ENCODE results near the gene FAT1.

- TF ChIP-seq POLR2A (IDR thresholded peaks at IDR 0.05), result no peak
- TF ChIP-seq CTCF (IDR thresholded peaks at IDR 0.05), result peak; percentile 81 to 91 (median 89)
- no peak for TF ChIP-seq POLR2AphosphoS5 (IDR thresholded peaks at IDR 0.05)
- no peak for TF ChIP-seq EP300 (IDR thresholded peaks at IDR 0.05; ENCODE audit: low read depth)
Measured at GRCh38 chr4:186587416-186588018, 136.1 kb downstream of the FAT1 start.
